Activated T-cell treated with anti-CD3 and anti-CD28 coated beads, Interleukin-2, amount 50 U/mL, for 4 hours (primary cell): Measurements from ENCODE around the gene KLHL11. TPM values are rescaled to one million over a fixed set of nuclear protein-coding genes. Genes with fewer than 3 reads are reported as not detected.
A peak's percentile ranks its signal among the peaks of the same experiment; 100 is the strongest.

Experiments used
- ATAC-seq, 2 donors: fragments of 200-7000 bp; cut with Tn5 transposase; one replicate each; pipeline ENCODE4 v1.10.0; 2021
- DNase-seq: peaks from one replicate; pipeline ENCODE4 v3.0.0-alpha.2; 2020
- H3K27me3 Mint-ChIP-seq: one replicate; pipeline ENCODE4 v1.8.0; 2021; ENCODE audit warnings: low read depth, mixed read lengths
- H3K36me3 Mint-ChIP-seq: one replicate; pipeline ENCODE4 v1.8.0; 2022; ENCODE audit warnings: mixed read lengths; ENCODE audit not compliant: insufficient read depth
- H3K4me1 Mint-ChIP-seq: one replicate; pipeline ENCODE4 v1.8.0; 2021; ENCODE audit warnings: low read depth, mixed read lengths
- H3K4me3 Mint-ChIP-seq: one replicate; pipeline ENCODE4 v1.8.0; 2021; ENCODE audit warnings: mild to moderate bottlenecking, moderate library complexity, mixed read lengths
- H3K9me3 Mint-ChIP-seq: one replicate; pipeline ENCODE4 v1.8.0; 2021; ENCODE audit warnings: mixed read lengths
- total RNA-seq, 3 donors: library from RNA; stranded (reverse); gene quantifications; one replicate each; pipeline ENCODE4 v1.2.1, GENCODE V29; 2021

KLHL11 gene
- total RNA-seq, 3 donors from 2014 or later: 27.7 to 31.2 (median 30.3) TPM

- ATAC-seq (no peak), DNase-seq (no peak)
- Mint-ChIP-seq H3K27me3 (peaks cover 2% of the 10 kb centered on the region), H3K36me3 (no peaks in the 10 kb centered on the region), H3K4me3 (no peak overlapping the region), H3K4me1 (peaks cover 23% of the 10 kb centered on the region), H3K9me3 (no peaks in the 10 kb centered on the region)
These were observed 51.5 kb downstream of the KLHL11 start for GRCh38 chr17:41813699-41814124.

GRCh38 chr17:41813152-41813680 is 52.0 kb downstream of the KLHL11 start:
- Mint-ChIP-seq H3K27me3 (peaks cover 2% of the 10 kb centered on the region), H3K4me3 (peak overlapping the region; percentile 0), H3K9me3 (no peaks in the 10 kb centered on the region), H3K4me1 (peaks cover 23% of the 10 kb centered on the region), H3K36me3 (no peaks in the 10 kb centered on the region)
- no peak for ATAC-seq
- DNase-seq: no peak

GRCh38 chr17:41812381-41813151 is 52.7 kb downstream of the KLHL11 start, which contains the start of gene FKBP10:
Gene FKBP10 (plus strand): TSS chr17:41813004. CDS start chr17:41813035, 31 bp downstream.
- Mint-ChIP-seq H3K4me1 (peaks cover 23% of the 10 kb centered on the region), H3K4me3 (peak within 1 kb of the TSS; percentile 81), H3K9me3 (no peaks in the 10 kb centered on the region), H3K36me3 (no peaks in the 10 kb centered on the region), H3K27me3 (peaks cover 2% of the 10 kb centered on the region)
- peak; percentile 2 to 5 for ATAC-seq
- peak; percentile 21 for DNase-seq

- DNase-seq (peak; percentile 64), ATAC-seq (peak; percentile 90 to 92)
- Mint-ChIP-seq H3K36me3 (no peaks in the 10 kb centered on the region), H3K27me3 (peaks cover 2% of the 10 kb centered on the region), H3K4me3 (peak within 1 kb of the TSS; percentile 81), H3K9me3 (no peaks in the 10 kb centered on the region), H3K4me1 (peaks cover 23% of the 10 kb centered on the region)
These were observed 53.5 kb downstream of the KLHL11 start, which contains the start of gene P3H4 for GRCh38 chr17:41811549-41812380. Gene P3H4 (minus strand): TSS chr17:41811949. CDS start chr17:41811915, 34 bp downstream.

DNA sequence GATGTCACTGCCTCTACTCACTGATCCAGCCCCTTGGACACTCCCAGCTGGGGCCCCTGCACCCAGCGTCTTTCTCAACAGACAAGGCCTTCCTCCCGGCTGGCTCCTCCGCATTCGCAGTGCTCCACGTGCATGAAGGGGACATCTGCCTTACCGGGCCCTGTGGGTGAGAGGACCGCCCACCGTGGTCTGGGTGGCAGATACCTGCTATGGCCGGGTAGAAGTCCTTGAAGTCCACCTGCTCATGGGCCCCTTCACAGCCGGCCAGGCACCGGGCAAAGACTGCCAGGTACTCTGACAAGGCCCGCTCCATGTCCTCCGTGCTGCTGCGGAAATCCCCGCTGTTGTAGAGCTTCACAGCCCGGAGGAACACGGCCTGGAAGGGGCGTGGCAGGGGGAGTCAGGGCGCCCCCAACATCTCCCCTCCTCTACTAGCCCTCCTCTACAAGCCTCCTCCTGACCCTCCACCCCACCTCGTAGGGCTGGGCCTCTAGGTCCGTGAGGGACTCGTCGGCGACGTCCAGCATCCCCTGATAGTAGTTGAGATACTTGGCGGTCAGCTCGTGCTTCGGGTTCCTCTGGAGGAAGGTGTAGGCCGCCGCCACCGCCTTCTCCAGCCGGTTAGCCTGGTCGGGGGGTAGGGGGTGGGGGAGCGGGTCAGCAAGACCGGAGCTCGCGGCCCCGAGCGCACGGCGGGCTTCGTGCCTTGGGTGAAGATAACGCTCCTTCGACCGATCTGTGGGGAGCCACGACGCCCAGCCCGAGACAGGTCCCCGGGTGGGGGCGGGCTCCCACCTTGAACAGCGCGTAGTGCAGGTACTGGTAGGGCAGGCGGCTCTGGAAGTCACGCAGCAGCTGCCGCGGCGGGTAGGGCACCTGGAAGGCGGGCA is 54.3 kb downstream of the KLHL11 start:
- Mint-ChIP-seq H3K9me3 (no peaks in the 10 kb centered on the region), H3K36me3 (no peaks in the 10 kb centered on the region), H3K4me3 (peak overlapping the region; percentile 74), H3K4me1 (peaks cover 23% of the 10 kb centered on the region), H3K27me3 (peaks cover 2% of the 10 kb centered on the region)
- DNase-seq (peak; percentile 18), ATAC-seq (peak; percentile 31 to 37)

DNA sequence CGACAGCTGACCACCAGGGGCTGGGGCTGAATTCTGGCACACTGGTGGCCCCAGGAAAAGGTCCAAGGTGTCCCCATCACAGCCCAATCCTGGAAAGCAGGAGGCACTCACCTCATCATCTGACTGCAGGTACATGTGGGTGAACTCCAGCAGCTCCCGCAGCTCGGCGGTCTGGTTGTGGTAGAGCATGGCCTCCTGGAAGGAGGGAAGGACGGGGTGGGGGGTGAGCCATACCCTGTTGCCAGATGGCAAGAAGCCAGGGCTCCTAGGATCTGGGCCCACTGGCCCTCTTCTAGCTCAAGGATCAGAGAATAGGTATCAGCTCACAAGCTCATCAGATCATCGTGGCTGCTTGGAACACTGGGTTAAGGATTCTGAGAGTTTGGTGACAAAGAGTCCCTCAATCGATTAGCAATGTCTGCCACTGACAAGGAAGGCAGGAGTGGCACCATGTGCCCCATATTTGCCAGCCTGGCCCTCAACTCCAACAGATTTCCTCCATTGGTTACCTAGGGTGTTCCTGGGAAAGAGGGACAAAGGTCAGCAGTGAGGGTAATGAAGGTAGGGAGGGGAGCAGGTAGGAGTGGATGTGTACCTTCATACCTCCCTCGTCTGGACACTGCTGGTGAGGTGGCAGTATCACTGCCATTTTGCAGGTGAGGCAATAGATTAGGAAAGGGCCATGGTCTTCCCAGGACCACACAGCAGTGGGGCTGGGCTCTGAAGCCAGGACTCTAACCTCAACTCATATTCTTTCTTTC is 58.4 kb downstream of the KLHL11 start:
- no peaks in the 10 kb centered on the region for H3K36me3 Mint-ChIP-seq
- H3K4me1 Mint-ChIP-seq: peaks cover 15% of the 10 kb centered on the region
- DNase-seq: no peak
- ATAC-seq: no peak
- H3K27me3 Mint-ChIP-seq: no peaks in the 10 kb centered on the region
- no peak overlapping the region for H3K4me3 Mint-ChIP-seq
- H3K9me3 Mint-ChIP-seq: no peaks in the 10 kb centered on the region

Other genes with a start within 250 kb of the KLHL11 start
- gene KRT17, start 240.8 kb downstream of the KLHL11 start, total RNA-seq: not detected
- 1,000 to 10,000 TPM; 1,373 to 1,742 (median 1,506) TPM for gene EIF1, start 176.5 kb downstream of the KLHL11 start, total RNA-seq
- gene GAST, start 153.1 kb downstream of the KLHL11 start, total RNA-seq: not detected
- gene HAP1, start 130.8 kb downstream of the KLHL11 start, total RNA-seq: under 1 TPM in 1 of 3 donors, not detected in 2; 0.18 TPM
- gene JUP, start 78.7 kb downstream of the KLHL11 start, total RNA-seq: under 1 TPM; 0.86 to 0.98 (median 0.92) TPM
- 1 to 10 TPM; 2.0 to 3.6 (median 2.5) TPM for gene P3H4, start 53.5 kb downstream of the KLHL11 start, total RNA-seq
- gene FKBP10, start 52.4 kb downstream of the KLHL11 start, total RNA-seq: 1 to 10 TPM in 1 of 3 donors, under 1 TPM in 2; 0.68 to 1.2 (median 0.76) TPM
- 10 to 100 TPM; 29.7 to 53.6 (median 41.9) TPM for gene NT5C3B, start 29.2 kb downstream of the KLHL11 start, total RNA-seq
- gene KLHL10, start 27.6 kb downstream of the KLHL11 start, total RNA-seq: not detected
- 100 to 1,000 TPM; 197 to 210 (median 198) TPM for gene ACLY, start 53.5 kb upstream of the KLHL11 start, total RNA-seq
- gene ODAD4, start 65.2 kb upstream of the KLHL11 start, total RNA-seq: under 1 TPM; 0.26 to 0.91 (median 0.79) TPM
- 10 to 100 TPM; 70.0 to 80.0 (median 78.3) TPM for gene CNP, start 101.4 kb upstream of the KLHL11 start, total RNA-seq
- 100 to 1,000 TPM; 144 to 154 (median 147) TPM for gene DNAJC7, start 152.0 kb upstream of the KLHL11 start, total RNA-seq
- 10 to 100 TPM; 33.4 to 35.8 (median 34.2) TPM for gene NKIRAS2, start 154.7 kb upstream of the KLHL11 start, total RNA-seq
- gene C17orf113, start 185.2 kb upstream of the KLHL11 start, total RNA-seq: under 1 TPM in 2 of 3 donors, not detected in 1; 0.08 to 0.13 TPM
- under 1 TPM in 2 of 3 donors, not detected in 1; 0.29 to 0.43 TPM for gene ZNF385C, start 233.1 kb upstream of the KLHL11 start, total RNA-seq
- gene DHX58, start 247.3 kb upstream of the KLHL11 start, total RNA-seq: 1 to 10 TPM; 2.0 to 8.4 (median 6.9) TPM